ENCODE results near the gene CEP170B. TPM values are rescaled to one million over a fixed set of nuclear protein-coding genes. Genes with fewer than 3 reads are reported as not detected.
"Not testable (repeated sequence)": the region's sequence is repeated elsewhere in the genome, so short reads cannot be mapped to it uniquely, and the experiment has no call there.

The CEP170B gene
- total and polyA plus RNA-seq, 12 donors = 2.4 to 29.4 (median 18.3) TPM

DNA sequence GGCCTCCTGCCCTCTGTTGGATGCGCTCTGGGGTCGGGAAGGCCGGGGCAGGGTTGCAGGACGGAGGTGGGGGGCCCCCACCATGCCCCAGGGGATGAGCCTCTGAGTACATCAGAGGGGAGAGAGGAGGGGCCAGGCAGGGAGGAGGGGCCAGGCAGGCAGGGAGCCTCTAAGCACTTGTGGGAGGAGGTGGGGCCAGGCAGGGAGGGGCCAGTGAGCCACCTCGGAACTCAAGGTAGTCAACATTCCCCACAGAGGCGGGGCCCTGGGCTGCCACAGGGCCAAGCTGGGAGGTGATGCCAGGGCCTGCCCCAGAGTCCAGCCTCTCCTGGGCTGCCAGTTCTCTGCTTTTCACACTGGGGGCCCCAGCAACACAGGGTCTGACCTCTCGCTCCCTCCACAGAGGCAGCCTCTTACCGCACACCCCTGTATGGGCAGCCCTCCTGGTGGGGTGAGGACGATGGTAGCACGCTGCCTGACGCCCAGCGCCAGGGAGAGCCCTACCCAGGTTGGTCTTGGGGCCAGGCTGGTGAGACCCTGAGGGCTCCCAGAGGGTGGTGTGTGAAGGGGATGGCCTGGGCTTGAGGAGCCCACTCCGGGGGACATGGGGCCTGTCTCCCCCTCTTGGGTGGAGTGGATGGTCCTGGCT, 17.4 kb downstream of the CEP170B start:
- peak in 3 of 7 donors; percentile 12 to 20 (median 14) for DNase-seq
- intact Hi-C loops (cut with DNase I) = no loop called here
- WGBS, 4 donors = 79 to 95% (median 80%) methylated on average over 6 to 13 of the region's 13 CpGs
- Histone ChIP-seq H3K4me3 (no peak overlapping the region), H3K27me3 (no peaks in the 10 kb centered on the region), H3K9me3 (replicated peaks in 1 of 3) (no peaks in the 10 kb centered on the region), H3K27ac (peak overlapping the region in 1 of 5 donors; percentile 8), H3K36me3 (replicated peaks in 1 of 2) (peaks cover 0 to 58% of the 10 kb centered on the region in 2 donors), H3K4me1 (replicated peaks in 1 of 2) (no peaks in the 10 kb centered on the region)
- TF ChIP-seq, protein P1, sequence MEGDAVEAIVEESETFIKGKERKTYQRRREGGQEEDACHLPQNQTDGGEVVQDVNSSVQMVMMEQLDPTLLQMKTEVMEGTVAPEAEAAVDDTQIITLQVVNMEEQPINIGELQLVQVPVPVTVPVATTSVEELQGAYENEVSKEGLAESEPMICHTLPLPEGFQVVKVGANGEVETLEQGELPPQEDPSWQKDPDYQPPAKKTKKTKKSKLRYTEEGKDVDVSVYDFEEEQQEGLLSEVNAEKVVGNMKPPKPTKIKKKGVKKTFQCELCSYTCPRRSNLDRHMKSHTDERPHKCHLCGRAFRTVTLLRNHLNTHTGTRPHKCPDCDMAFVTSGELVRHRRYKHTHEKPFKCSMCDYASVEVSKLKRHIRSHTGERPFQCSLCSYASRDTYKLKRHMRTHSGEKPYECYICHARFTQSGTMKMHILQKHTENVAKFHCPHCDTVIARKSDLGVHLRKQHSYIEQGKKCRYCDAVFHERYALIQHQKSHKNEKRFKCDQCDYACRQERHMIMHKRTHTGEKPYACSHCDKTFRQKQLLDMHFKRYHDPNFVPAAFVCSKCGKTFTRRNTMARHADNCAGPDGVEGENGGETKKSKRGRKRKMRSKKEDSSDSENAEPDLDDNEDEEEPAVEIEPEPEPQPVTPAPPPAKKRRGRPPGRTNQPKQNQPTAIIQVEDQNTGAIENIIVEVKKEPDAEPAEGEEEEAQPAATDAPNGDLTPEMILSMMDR (IDR thresholded peaks at IDR 0.05) = no peak
- no peak for TF ChIP-seq POLR2A (IDR thresholded peaks at IDR 0.05)

DNA sequence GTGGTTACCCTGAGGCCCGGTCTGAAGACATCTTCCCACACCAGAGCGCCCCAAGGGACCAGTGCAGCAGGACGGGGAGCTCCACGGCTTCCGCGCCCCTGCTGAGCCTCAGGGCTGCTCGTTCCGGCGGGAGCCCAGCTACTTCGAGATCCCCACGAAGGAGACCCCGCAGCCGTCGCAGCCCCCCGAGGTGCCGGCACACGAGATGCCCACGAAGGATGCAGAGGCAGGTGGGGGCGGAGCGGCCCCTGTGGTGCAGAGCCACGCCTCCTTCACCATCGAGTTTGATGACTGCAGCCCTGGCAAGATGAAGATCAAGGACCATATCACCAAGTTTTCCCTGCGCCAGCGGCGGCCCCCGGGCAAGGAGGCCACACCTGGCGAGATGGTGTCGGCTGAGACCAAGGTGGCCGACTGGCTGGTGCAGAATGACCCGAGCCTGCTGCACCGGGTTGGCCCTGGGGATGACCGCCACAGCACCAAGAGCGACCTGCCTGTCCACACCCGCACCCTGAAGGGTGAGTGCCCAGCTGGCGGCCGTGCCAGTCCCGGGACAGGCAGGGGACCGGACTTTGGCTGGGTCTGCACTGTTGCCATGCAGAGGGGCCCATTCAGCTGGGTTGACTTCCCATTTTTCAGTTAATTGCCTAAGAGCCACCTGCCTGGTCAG, 18.1 kb downstream of the CEP170B start:
- no peaks in the 10 kb centered on the region for H3K4me1 ChIP-seq (replicated peaks in 1 of 2)
- WGBS, 4 donors = 89 to 93% (median 91%) methylated on average over 5 to 38 of the region's 38 CpGs
- TF ChIP-seq POLR2A (IDR thresholded peaks at IDR 0.05) = no peak
- TF ChIP-seq, protein P1 (IDR thresholded peaks at IDR 0.05) = no peak
- peaks cover 0 to 62% of the 10 kb centered on the region in 2 donors for H3K36me3 ChIP-seq (replicated peaks in 1 of 2)
- no peak overlapping the region for H3K27ac ChIP-seq
- H3K27me3 ChIP-seq = no peaks in the 10 kb centered on the region
- no peak overlapping the region for H3K4me3 ChIP-seq
- DNase-seq = peak in 1 of 7 donors; percentile 13
- no peaks in the 10 kb centered on the region for H3K9me3 ChIP-seq (replicated peaks in 1 of 3)
- intact Hi-C loops (cut with DNase I) = no loop called here

DNA sequence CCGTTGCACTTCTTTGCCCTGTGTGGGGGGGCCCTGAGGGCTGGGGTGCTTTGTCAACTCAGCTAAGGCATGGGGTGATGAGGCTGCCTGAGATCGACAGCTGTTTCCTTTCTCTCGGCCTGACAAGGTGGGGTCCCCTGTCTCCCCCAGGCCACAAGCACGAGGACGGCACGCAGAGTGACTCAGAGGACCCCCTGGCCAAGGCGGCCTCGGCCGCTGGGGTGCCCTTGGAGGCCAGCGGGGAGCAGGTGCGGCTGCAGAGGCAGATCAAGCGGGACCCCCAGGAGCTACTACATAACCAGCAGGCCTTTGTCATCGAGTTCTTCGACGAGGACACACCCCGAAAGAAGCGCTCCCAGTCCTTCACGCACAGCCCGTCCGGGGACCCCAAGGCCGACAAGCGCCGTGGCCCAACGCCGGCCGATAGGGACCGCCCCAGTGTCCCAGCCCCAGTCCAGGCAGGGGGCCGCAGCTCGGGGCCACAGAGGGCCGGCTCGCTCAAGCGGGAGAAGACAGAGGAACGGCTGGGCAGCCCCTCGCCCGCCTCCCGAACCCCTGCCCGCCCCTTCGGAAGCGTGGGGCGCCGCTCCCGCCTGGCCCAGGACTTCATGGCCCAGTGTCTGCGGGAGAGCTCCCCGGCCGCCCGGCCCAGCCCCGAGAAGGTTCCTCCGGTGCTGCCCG, 18.8 kb downstream of the CEP170B start:
- peaks cover 0 to 55% of the 10 kb centered on the region in 2 donors for H3K36me3 ChIP-seq (replicated peaks in 1 of 2)
- DNase-seq = peak in 1 of 7 donors; percentile 14

DNA sequence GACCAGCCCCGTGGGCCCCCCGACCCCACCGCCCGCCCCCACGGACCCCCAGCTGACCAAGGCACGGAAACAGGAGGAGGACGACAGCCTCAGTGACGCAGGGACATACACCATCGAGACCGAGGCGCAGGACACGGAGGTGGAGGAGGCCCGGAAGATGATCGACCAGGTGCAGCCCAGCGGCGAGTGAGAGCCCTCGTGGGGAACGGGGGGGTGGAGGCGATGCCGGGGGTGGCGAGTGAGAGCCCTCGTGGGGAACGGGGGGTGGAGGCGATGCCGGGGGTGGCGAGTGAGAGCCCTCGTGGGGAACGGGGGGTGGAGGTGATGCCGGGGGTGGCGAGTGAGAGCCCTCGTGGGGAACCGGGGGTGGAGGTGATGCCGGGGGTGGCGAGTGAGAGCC, 19.3 kb downstream of the CEP170B start:
- H3K36me3 ChIP-seq (replicated peaks in 1 of 2) = peaks cover 0 to 52% of the 10 kb centered on the region in 2 donors
- H3K27ac ChIP-seq; H3K9me3 ChIP-seq (replicated peaks in 1 of 3); H3K4me1 ChIP-seq (replicated peaks in 1 of 2); H3K4me3 ChIP-seq; intact Hi-C loops (cut with DNase I); H3K27me3 ChIP-seq: not testable (repeated sequence)
- 86 to 91% (median 89%) methylated on average over 11 to 28 of the region's 34 CpGs for WGBS, 4 donors
- peak in 1 of 7 donors; percentile 15 for DNase-seq

More for the DNA sequence above, 18.8 kb downstream of the CEP170B start:
- intact Hi-C loops (cut with DNase I) = no loop called here
- H3K9me3 ChIP-seq (replicated peaks in 1 of 3) = no peaks in the 10 kb centered on the region
- H3K4me1 ChIP-seq (replicated peaks in 1 of 2) = no peaks in the 10 kb centered on the region
- no peak overlapping the region for H3K27ac ChIP-seq
- no peak overlapping the region for H3K4me3 ChIP-seq
- H3K27me3 ChIP-seq = no peaks in the 10 kb centered on the region
- WGBS, 4 donors = 91 to 95% (median 94%) methylated on average over 18 to 49 of the region's 49 CpGs
- no peak for TF ChIP-seq POLR2A (IDR thresholded peaks at IDR 0.05)
- TF ChIP-seq, protein P1 (IDR thresholded peaks at IDR 0.05) = no peak
